ENCODE measurements around the gene YTHDF2.

DNA sequence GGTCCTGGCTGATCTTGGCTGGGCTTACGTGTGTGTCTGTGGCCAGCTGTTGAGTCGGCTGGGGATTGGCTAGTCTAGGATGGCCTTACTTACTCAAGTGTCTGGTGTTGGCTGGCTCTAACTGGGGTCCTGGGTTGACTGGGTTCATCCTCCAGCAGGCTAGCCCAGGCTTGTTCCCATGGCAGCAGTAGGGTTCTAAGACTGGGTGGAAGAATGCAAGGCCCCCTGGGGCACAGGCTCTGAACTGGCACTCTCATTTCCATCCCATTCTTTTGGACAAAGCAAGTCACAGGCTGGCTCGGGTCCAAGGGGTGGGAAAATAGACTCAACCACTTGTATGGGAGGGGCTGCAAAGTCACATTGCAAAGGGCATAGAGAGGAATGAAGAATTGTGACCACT is 67.3 kb downstream of the YTHDF2 start:
- TF ChIP-seq SUZ12 (IDR thresholded peaks at IDR 0.05; ENCODE audit: extremely low read depth, insufficient read depth, insufficient read length) (no peak), ZNF274 (IDR thresholded peaks at IDR 0.05; ENCODE audit: low read depth, low read length) (no peak)
